GM12872 (cell line): ENCODE results near the gene GPRIN1.

Source experiments
- CTCF ChIP-seq: IDR thresholded peaks from 3 replicates; pipeline ENCODE4 v1.5.1; 2011; ENCODE audit warnings: low read depth, mild to moderate bottlenecking, low read length, moderate library complexity; ENCODE audit not compliant: insufficient read depth

GPRIN1 gene

GRCh38 chr5:176642675-176643490, 32.9 kb upstream of the GPRIN1 start:
- TF ChIP-seq CTCF = no peak

- no peak for TF ChIP-seq CTCF
Observed at GRCh38 chr5:176640616-176641015, 30.7 kb upstream of the GPRIN1 start.

GRCh38 chr5:176639981-176640380, 30.0 kb upstream of the GPRIN1 start:
- TF ChIP-seq CTCF = no peak

GRCh38 chr5:176639208-176639607, 29.3 kb upstream of the GPRIN1 start:
- TF ChIP-seq CTCF = no peak

- TF ChIP-seq CTCF = no peak
Observed at GRCh38 chr5:176638437-176638836, 28.5 kb upstream of the GPRIN1 start.

GRCh38 chr5:176637556-176637955, 27.6 kb upstream of the GPRIN1 start:
- TF ChIP-seq CTCF = no peak

GRCh38 chr5:176636426-176636825, 26.5 kb upstream of the GPRIN1 start:
- TF ChIP-seq CTCF = no peak
